ENCODE results near the gene CCL7. TPM values are rescaled to one million over a fixed set of nuclear protein-coding genes. Genes with fewer than 3 reads are reported as not detected.

CCL7 gene
- total and polyA plus RNA-seq, 9 of the 15 experiments (the other 6 are each of a cell fraction or from before 2014, with no cell fraction given), result not detected

GRCh38 chr17:34275881-34276280 lies 5.9 kb downstream of the CCL7 start:
- ATAC-seq, result no peak
- Histone ChIP-seq H4K20me1 (replicated peaks; ENCODE audit: control insufficient read depth, insufficient read depth, low read length) (no peaks in the 10 kb centered on the region), H3K27me3 (ENCODE audit: control insufficient read depth in 2 of 2, insufficient read depth in 2 of 2, low read length in 2 of 2) (no peaks in the 10 kb centered on the region), H3K4me2 (ENCODE audit: insufficient read depth, low read length) (no peak overlapping the region), H3K4me1 (replicated peaks in 1 of 2; ENCODE audit: control insufficient read depth in 2 of 2, insufficient read depth in 2 of 2, low read length in 2 of 2) (no peaks in the 10 kb centered on the region), H2AFZ (ENCODE audit: low read depth, low read length) (no peak overlapping the region), H3K9me1 (ENCODE audit: control insufficient read depth, insufficient read depth, low read length) (no peaks in the 10 kb centered on the region), H3K4me3 (no peak overlapping the region), H3K9ac (ENCODE audit: insufficient read depth in 1 of 2, low read depth in 2 of 2, low read length in 2 of 2) (no peak overlapping the region), H3K79me2 (ENCODE audit: control insufficient read depth, insufficient read depth, low read length) (no peaks in the 10 kb centered on the region), H3K27ac (ENCODE audit: extremely low read depth, low read depth, low read length) (no peak overlapping the region), H3K9me3 (replicated peaks; ENCODE audit: control insufficient read depth, insufficient read depth, low read depth, low read length) (no peaks in the 10 kb centered on the region), H3K36me3 (ENCODE audit: control insufficient read depth, insufficient read depth, low read length) (no peaks in the 10 kb centered on the region)
- TF ChIP-seq ZNF398 (CRISPR knock-in tag; IDR thresholded peaks at IDR 0.05) (no peak), XRCC4 (IDR thresholded peaks at IDR 0.05; ENCODE audit: extremely low read depth, insufficient read depth, insufficient read length) (no peak), NR1H2 (CRISPR knock-in tag; IDR thresholded peaks at IDR 0.05) (no peak), SMARCA5 (IDR thresholded peaks at IDR 0.05) (no peak), ZBTB40 (IDR thresholded peaks at IDR 0.05) (no peak), ZBTB40 (CRISPR knock-in tag; IDR thresholded peaks at IDR 0.05) (no peak), BHLHE40 (IDR thresholded peaks at IDR 0.05; ENCODE audit: low read length) (no peak), ID3 (CRISPR knock-in tag; IDR thresholded peaks at IDR 0.05) (no peak), ID3 (tag; IDR thresholded peaks at IDR 0.05) (no peak)
- no peak for DNase-seq (ENCODE audit: extremely low read depth in 1 of 4, low spot score in 3 of 4)
- in situ Hi-C loops (cut with MboI), result no loop called here
- WGBS (ENCODE audit: insufficient coverage, low coverage, missing lambda C conversion rate), result 0% methylated on average over 1 of the region's 1 CpG
- no peak for FAIRE-seq
- CTCF ChIA-PET (ENCODE audit: low intra/inter-chr PET ratio), result no interaction called here
- intact Hi-C loops (cut with micrococcal nuclease), result no loop called here
- BruUV-seq (replicated peaks), result no TSS peak
- POLR2A ChIA-PET, result interaction anchor here (0.6 to 1.5 kb wide), 3 partner anchors 10 to 261 kb away, joined by 3 to 4 read pairs (median 3); partner anchors contain the start of gene CCL11
